Gastrocnemius medialis (tissue), 4 donors: ENCODE measurements around the gene MAPK8IP3.

Experiments used
- CTCF ChIP-seq, 5 experiments: fragments of 450-650 bp in 3 of 5; fragments of 200-600 bp in 2 of 5; sonication (generic) in 2 of 5; IDR thresholded peaks in 4 of 5; conservative IDR thresholded peaks in 1 of 5; 1 replicate in 4 of 5; 2 replicates in 1 of 5; pipeline ENCODE4 v1.5.1; 2016 to 2019; ENCODE audit warnings: antibody characterized with exemption in 5 of 5, mild to moderate bottlenecking in 3 of 5, moderate library complexity in 3 of 5
- POLR2A ChIP-seq, 2 donors: fragments of 450-650 bp; IDR thresholded peaks; one replicate each; pipeline ENCODE4 v1.6.1; 2017; ENCODE audit warnings: antibody characterized with exemption in 2 of 2, mild to moderate bottlenecking in 2 of 2, moderate library complexity in 2 of 2

DNA sequence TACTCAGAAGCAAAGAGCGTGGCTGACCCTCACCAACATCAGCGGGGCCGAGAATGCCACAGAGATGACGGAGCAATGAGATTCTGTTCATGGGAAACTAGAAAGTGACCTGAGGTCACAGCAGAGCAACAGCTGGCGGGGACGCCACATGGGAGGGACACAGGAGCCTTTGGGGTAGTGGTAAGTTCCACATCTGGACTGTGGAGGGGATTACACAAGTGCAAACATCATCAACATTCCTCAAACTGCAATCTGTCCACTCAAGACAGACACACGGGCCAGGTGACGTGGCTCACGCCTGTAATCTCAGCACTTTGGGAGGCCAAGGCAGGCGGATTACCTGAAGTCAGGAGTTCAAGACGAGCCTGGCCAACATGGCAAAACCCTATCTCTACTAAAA lies 109.5 kb downstream of the MAPK8IP3 start:
- TF ChIP-seq CTCF (IDR thresholded peaks at IDR 0.05 in 4 of 5, conservative IDR thresholded peaks at IDR 0.05 in 1 of 5) (no peak), POLR2A (IDR thresholded peaks at IDR 0.05) (no peak)
